ENCODE results near the gene RASL10B. TPM values are rescaled to one million over a fixed set of nuclear protein-coding genes. Genes with fewer than 3 reads are reported as not detected.
"Not testable (repeated sequence)": the region's sequence is repeated elsewhere in the genome, so short reads cannot be mapped to it uniquely, and the experiment has no call there.

RASL10B gene
- total RNA-seq, 2 experiments from 2014 or later: 0.22 to 0.47 TPM

DNA sequence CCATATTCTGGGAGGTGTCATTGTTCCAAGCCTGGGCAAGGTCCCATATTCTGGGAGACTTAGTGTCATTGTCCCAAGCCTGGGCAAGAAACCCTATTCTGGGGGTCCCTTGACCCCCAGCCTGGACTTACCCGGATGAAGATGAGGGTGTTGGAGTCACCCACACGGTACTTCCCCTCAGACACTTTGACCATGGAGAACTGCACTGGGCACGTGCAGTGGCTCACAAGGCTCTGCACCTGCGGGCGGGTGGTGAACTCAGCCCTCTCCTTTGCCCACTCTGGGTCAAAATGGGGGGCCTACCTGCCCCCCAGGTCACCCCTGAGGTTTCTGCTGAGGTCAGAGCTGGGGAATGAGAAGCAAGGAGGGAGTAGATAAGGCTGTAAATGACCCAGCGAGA is 17.5 kb downstream of the RASL10B start:
- no peak for DNase-seq

DNA sequence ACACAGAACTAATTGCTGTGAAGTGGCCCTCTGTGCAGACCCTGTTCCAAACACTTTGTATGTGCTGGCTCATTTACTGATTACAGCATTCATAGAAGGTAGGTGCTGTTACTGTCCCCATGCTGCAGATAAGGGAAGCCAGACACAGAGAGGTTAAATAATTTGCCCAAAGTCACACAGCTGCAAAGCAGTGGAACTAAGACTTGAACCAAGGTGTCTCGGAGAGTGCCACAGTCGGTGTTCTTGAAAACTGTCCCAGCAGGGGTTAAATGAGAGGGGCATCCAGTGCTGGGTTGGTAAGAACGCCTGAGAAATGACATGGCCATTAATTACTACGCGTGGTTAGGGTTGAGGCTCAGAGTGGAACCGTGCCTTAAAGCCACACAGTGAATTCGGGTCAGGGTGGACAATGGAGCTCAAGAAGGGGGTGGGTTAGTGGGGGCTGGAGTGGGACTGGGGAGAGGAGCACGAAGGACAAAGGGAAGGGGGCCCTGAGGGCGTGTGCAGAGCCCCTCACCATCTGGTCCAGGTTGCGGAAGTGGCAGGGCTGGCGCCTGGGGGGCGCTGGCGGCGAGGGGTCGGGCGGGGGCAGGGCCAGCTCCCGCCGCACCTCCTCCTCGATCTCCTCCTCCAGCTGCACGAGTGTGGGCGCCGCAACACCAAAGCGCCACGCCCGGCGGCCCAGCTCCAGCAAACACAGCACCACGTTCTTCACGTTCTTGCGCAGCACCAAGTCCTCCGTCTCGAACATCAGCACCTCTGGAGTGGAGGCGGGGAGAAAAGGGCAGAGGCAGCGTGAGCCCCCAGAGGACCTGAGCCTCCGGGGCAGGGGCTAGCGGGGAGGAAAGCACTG is 18.3 kb downstream of the RASL10B start:
- ChIA-PET POLR2A (no interaction called here), CTCF (no interaction called here)
- Mint-ChIP-seq H3K4me3 (no peak overlapping the region), H3K36me3 (ENCODE audit: low read depth) (no peaks in the 10 kb centered on the region), H3K4me1 (ENCODE audit: low read depth) (peaks cover 4% of the 10 kb centered on the region), H3K27ac (no peak overlapping the region), H3K9me3 (no peaks in the 10 kb centered on the region), H3K27me3 (peaks cover 51% of the 10 kb centered on the region)
- Histone ChIP-seq H3K27ac (ENCODE audit: low read depth in 1 of 2, low read length in 2 of 2) (no peak overlapping the region), H3K9me3 (ENCODE audit: control insufficient read depth in 1 of 2, insufficient read depth in 1 of 2, low read length in 2 of 2) (peaks cover 0 to 7% of the 10 kb centered on the region in 2 experiments), H3K27me3 (ENCODE audit: control insufficient read depth in 1 of 2, insufficient read depth in 2 of 2, low read length in 2 of 2) (peaks cover 34 to 39% of the 10 kb centered on the region in 2 experiments), H3K36me3 (ENCODE audit: insufficient read depth, low read length) (no peaks in the 10 kb centered on the region), H3K4me1 (ENCODE audit: insufficient read depth, low read length) (peaks cover 17% of the 10 kb centered on the region), H3K4me3 (ENCODE audit: low read length) (no peak overlapping the region)
- DNase-seq (no peak), ATAC-seq (ENCODE audit: poor library complexity) (no peak)
- TF ChIP-seq, protein P1, sequence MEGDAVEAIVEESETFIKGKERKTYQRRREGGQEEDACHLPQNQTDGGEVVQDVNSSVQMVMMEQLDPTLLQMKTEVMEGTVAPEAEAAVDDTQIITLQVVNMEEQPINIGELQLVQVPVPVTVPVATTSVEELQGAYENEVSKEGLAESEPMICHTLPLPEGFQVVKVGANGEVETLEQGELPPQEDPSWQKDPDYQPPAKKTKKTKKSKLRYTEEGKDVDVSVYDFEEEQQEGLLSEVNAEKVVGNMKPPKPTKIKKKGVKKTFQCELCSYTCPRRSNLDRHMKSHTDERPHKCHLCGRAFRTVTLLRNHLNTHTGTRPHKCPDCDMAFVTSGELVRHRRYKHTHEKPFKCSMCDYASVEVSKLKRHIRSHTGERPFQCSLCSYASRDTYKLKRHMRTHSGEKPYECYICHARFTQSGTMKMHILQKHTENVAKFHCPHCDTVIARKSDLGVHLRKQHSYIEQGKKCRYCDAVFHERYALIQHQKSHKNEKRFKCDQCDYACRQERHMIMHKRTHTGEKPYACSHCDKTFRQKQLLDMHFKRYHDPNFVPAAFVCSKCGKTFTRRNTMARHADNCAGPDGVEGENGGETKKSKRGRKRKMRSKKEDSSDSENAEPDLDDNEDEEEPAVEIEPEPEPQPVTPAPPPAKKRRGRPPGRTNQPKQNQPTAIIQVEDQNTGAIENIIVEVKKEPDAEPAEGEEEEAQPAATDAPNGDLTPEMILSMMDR (IDR thresholded peaks at IDR 0.05): no peak
- intact Hi-C loops (cut with DNase I, micrococcal nuclease): loop anchor here (5.0 to 10.0 kb wide), 6 partner anchors 192 to 1207 kb away; partner anchors contain the start of genes SLFN12L (in 1 of the 2) and SLFN5 (in 1 of the 2)

More for the DNA sequence above, 17.5 kb downstream of the RASL10B start:
- Mint-ChIP-seq H3K27ac (no peak overlapping the region), H3K4me3 (no peak overlapping the region), H3K36me3 (ENCODE audit: low read depth) (no peaks in the 10 kb centered on the region), H3K27me3 (peaks cover 57% of the 10 kb centered on the region), H3K9me3 (no peaks in the 10 kb centered on the region), H3K4me1 (ENCODE audit: low read depth) (peaks cover 4% of the 10 kb centered on the region)
- Histone ChIP-seq H3K36me3 (ENCODE audit: insufficient read depth, low read length) (no peaks in the 10 kb centered on the region), H3K4me1 (ENCODE audit: insufficient read depth, low read length) (peaks cover 17% of the 10 kb centered on the region), H3K4me3 (ENCODE audit: low read length) (no peak overlapping the region), H3K27me3 (ENCODE audit: control insufficient read depth in 1 of 2, insufficient read depth in 2 of 2, low read length in 2 of 2) (peaks cover 34 to 39% of the 10 kb centered on the region in 2 experiments), H3K9me3 (ENCODE audit: control insufficient read depth in 1 of 2, insufficient read depth in 1 of 2, low read length in 2 of 2) (peaks cover 0 to 9% of the 10 kb centered on the region in 2 experiments), H3K27ac (ENCODE audit: low read depth in 1 of 2, low read length in 2 of 2) (no peak overlapping the region)
- no peak for ATAC-seq (ENCODE audit: poor library complexity)
- POLR2A ChIA-PET: no interaction called here
- intact Hi-C loops (cut with DNase I, micrococcal nuclease): loop anchor here (5.0 to 10.0 kb wide), 6 partner anchors 192 to 1207 kb away; partner anchors contain the start of genes SLFN12L (in 1 of the 2) and SLFN5 (in 1 of the 2)
- TF ChIP-seq, protein P1 (IDR thresholded peaks at IDR 0.05): no peak
- CTCF ChIA-PET: no interaction called here

DNA sequence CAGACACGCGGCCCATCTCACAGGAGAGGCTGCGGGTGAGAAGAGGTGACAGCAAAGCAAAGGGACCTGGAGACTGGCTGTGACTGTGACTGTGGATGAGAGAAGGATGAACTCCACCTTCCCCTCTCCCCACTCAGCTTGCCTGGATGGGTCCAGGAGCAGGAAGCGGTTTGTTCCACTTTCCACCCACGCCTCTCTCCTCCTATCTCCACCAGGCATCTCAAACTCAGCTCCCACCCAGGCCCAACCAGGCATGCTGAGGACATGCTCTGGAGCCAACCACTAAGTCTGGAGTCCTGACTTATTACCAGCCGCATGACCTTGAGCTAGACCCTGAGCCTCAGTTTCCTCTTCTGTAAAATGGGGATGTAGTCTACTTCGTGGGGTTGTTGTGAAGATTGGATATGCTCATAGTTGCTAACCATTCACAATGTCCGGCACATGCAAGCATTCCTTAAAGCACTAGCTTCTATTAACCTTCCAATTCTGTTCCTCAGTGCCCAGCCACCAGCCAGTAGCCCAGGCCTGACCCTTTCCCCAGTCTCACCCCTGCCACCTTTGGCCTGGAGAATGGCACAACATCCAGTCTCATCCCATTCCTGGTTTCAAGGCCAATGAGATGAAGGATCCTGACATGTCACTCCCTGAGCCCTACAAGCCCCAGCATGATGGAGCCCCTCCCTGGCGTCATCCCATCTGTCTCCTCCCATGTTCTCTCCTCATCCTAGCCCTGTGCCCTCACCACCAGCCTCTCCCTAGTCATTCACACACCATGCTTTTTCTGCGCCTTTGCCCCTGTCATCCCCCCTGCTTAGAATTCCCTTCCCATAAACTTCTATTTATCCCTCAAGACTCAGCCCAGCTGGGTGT is 19.3 kb downstream of the RASL10B start:
- ATAC-seq (ENCODE audit: poor library complexity): no peak
- Histone ChIP-seq H3K27ac (ENCODE audit: low read depth in 1 of 2, low read length in 2 of 2) (no peak overlapping the region), H3K4me3 (ENCODE audit: low read length) (no peak overlapping the region), H3K27me3 (ENCODE audit: control insufficient read depth in 1 of 2, insufficient read depth in 2 of 2, low read length in 2 of 2) (peaks cover 32 to 39% of the 10 kb centered on the region in 2 experiments), H3K36me3 (ENCODE audit: insufficient read depth, low read length) (no peaks in the 10 kb centered on the region), H3K4me1 (ENCODE audit: insufficient read depth, low read length) (peaks cover 17% of the 10 kb centered on the region), H3K9me3 (ENCODE audit: control insufficient read depth in 1 of 2, insufficient read depth in 1 of 2, low read length in 2 of 2) (peaks cover 0 to 7% of the 10 kb centered on the region in 2 experiments)
- H3K4me1 Mint-ChIP-seq (ENCODE audit: low read depth): peaks cover 4% of the 10 kb centered on the region
- CTCF ChIA-PET: no interaction called here
- TF ChIP-seq, protein P1 (IDR thresholded peaks at IDR 0.05): no peak
- H3K36me3 Mint-ChIP-seq (ENCODE audit: low read depth): no peaks in the 10 kb centered on the region
- H3K9me3 Mint-ChIP-seq: no peaks in the 10 kb centered on the region
- H3K4me3 Mint-ChIP-seq: no peak overlapping the region
- H3K27ac Mint-ChIP-seq: no peak overlapping the region
- intact Hi-C loops (cut with DNase I, micrococcal nuclease): no loop called here
- peaks cover 50% of the 10 kb centered on the region for H3K27me3 Mint-ChIP-seq
- DNase-seq: no peak
- POLR2A ChIA-PET: no interaction called here

DNA sequence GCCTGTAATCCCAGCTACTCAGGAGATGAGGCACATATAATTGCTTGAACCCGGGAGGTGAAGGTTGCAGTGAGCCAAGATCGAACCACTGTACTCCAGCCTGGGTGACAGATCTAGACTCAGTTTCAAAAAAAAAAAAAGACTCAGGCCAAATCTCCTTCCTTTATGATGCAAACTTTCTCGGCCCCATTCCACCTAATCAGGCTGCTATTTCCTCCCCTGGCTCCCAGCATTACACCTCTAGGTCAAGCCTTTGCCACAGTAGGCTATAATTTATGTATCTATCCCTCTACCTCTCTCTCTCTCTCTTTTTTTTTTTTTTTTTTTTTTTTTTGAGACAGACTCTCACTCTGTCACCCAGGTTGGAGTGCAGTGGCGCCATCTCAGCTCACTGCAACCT is 20.1 kb downstream of the RASL10B start:
- H3K27ac Mint-ChIP-seq; H3K9me3 ChIP-seq (ENCODE audit: control insufficient read depth in 1 of 2, insufficient read depth in 1 of 2, low read length in 2 of 2); ATAC-seq (ENCODE audit: poor library complexity); H3K9me3 Mint-ChIP-seq; H3K4me1 Mint-ChIP-seq (ENCODE audit: low read depth); H3K36me3 Mint-ChIP-seq (ENCODE audit: low read depth); H3K27ac ChIP-seq (ENCODE audit: low read depth in 1 of 2, low read length in 2 of 2); intact Hi-C loops (cut with DNase I, micrococcal nuclease); H3K36me3 ChIP-seq (ENCODE audit: insufficient read depth, low read length); H3K4me3 ChIP-seq (ENCODE audit: low read length); POLR2A ChIA-PET; H3K4me3 Mint-ChIP-seq; CTCF ChIA-PET; DNase-seq: not testable (repeated sequence)
- H3K27me3 Mint-ChIP-seq: peaks cover 50% of the 10 kb centered on the region
- peaks cover 32 to 39% of the 10 kb centered on the region in 2 experiments for H3K27me3 ChIP-seq (ENCODE audit: control insufficient read depth in 1 of 2, insufficient read depth in 2 of 2, low read length in 2 of 2)
- H3K4me1 ChIP-seq (ENCODE audit: insufficient read depth, low read length): peaks cover 17% of the 10 kb centered on the region

All from CD4-positive, alpha-beta T cell (primary cell).